Measurements from ENCODE around the gene PROC.

Gene PROC

DNA sequence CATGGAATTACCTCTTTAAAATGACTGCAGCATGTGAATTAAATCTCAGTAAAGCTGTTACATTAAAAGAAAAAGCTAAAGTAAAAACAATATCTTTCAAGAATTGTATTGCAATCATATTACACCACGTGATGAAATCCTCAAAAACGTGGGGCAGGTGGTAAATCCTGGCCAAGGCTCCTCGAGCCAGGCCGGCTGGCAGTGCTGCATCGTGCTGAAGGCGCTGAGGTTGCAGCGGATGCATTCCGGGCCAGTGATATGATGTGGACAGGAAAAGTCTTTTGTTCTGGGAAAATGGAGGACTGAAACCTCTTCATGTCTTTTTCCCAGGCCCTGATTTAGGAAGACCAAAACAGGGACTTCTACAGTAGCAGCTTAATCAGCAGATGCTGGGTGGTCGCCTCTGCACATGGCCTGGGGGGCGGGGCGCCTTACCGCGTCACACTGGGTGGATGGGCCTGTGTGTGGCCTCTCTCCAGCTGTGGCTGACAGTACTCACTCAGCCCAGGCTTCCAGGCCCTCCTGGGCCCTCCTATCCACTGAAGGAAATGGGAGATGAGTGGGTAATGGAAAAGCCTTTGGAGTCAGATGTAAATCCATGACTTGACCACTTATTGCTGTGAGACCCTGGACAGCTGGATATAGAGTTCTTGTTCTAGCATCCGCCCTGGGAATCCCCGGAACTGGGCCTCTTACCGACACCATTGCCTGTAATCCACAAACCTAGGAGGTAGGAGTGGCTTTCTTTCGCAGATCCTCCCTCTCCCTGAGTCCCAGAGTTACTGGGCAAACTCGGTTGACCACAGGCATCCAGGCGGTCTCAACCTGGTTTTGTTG lies 45.1 kb downstream of the PROC start:
- TF ChIP-seq, protein P1, sequence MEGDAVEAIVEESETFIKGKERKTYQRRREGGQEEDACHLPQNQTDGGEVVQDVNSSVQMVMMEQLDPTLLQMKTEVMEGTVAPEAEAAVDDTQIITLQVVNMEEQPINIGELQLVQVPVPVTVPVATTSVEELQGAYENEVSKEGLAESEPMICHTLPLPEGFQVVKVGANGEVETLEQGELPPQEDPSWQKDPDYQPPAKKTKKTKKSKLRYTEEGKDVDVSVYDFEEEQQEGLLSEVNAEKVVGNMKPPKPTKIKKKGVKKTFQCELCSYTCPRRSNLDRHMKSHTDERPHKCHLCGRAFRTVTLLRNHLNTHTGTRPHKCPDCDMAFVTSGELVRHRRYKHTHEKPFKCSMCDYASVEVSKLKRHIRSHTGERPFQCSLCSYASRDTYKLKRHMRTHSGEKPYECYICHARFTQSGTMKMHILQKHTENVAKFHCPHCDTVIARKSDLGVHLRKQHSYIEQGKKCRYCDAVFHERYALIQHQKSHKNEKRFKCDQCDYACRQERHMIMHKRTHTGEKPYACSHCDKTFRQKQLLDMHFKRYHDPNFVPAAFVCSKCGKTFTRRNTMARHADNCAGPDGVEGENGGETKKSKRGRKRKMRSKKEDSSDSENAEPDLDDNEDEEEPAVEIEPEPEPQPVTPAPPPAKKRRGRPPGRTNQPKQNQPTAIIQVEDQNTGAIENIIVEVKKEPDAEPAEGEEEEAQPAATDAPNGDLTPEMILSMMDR (IDR thresholded peaks at IDR 0.05; ENCODE audit: low read depth, low read length, missing control alignments), result no peak
- no peak for DNase-seq (ENCODE audit: low read depth)

DNA sequence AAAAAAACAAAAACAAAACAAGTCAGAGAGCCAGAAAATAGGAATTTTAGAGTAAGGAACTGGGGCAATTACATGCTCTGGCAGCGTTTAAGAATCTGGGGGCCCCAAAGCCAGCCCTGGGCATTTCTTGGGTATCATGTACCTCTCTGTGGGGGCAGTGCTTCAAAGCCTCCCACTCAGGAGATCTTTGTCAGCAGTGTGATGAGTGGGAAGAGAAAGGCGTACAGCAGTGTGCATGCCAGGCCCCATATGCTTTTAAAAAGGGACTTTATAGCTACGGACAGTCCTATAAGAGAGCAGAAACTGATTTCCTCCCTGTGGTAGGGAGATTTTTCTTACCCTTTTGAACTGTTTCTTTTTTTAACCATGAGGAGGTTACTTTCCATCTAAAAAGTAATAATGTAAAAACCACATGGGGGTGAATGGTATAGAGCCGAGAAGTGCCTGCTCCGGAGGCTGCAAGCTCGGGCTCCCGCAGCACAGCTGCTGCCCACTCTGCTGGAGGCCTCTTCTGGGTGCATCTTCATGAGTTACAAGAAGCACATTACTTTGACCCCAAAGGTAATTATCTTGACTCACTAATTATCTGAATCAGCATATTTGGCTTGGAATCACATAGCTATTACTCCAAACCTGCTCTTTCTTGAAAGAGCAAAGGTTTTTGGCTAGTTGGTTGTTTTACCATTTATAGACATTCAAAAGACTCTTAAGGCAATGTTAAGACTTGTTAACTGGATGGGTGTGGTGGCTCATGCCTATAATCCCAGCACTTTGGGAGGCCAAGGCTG lies 46.4 kb downstream of the PROC start:
- TF ChIP-seq, protein P1 (IDR thresholded peaks at IDR 0.05; ENCODE audit: low read depth, low read length, missing control alignments), result no peak
- DNase-seq (ENCODE audit: low read depth), result no peak
- H3K4me3 ChIP-seq (ENCODE audit: low read depth, low read length), result no peak overlapping the region

More for the DNA sequence above, 45.1 kb downstream of the PROC start:
- H3K4me3 ChIP-seq (ENCODE audit: low read depth, low read length), result no peak overlapping the region

DNA sequence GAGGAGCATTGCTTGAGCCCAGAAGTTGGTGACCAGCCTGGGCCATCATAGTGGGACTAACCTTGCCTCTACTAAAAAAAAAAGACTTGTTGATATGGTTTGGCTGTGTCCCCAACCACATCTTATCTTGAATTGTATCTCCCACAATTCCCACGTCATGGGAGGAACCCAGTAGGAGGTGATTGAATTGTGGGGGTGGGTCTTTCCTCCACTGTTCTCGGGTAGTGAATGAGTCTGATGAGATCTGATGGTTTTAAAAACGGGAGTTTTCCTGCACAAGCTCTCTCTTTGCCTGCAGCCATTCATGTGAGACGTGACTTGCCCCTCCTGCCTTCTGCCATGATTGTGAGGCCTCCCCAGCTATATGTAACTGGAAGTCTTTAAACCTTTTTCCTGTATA lies 47.0 kb downstream of the PROC start:
- DNase-seq (ENCODE audit: low read depth), result no peak
- H3K4me3 ChIP-seq (ENCODE audit: low read depth, low read length), result no peak overlapping the region
- TF ChIP-seq, protein P1 (IDR thresholded peaks at IDR 0.05; ENCODE audit: low read depth, low read length, missing control alignments), result no peak

DNA sequence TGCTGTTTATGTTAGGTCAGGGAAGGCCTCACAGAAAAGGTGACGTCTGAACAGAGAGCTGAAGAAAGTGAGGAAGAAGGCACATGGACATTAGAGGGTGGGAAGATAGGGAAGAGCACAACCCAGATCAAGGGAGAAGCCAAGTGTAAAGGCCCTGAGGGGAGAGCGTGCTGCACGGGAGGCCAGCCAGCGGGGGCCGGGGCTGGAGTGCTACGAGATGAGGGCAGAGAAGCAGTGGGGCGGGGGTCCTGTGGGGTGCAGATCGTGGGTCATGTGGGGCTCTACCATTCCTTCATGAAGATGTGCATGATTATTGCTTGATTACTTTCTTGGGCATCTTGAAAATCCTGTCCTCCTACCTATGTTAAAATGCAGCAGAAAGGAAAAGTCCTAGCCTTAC lies 50.8 kb downstream of the PROC start:
- TF ChIP-seq, protein P1 (IDR thresholded peaks at IDR 0.05; ENCODE audit: low read depth, low read length, missing control alignments), result no peak
- DNase-seq (ENCODE audit: low read depth), result no peak
- H3K4me3 ChIP-seq (ENCODE audit: low read depth, low read length), result no peak overlapping the region

DNA sequence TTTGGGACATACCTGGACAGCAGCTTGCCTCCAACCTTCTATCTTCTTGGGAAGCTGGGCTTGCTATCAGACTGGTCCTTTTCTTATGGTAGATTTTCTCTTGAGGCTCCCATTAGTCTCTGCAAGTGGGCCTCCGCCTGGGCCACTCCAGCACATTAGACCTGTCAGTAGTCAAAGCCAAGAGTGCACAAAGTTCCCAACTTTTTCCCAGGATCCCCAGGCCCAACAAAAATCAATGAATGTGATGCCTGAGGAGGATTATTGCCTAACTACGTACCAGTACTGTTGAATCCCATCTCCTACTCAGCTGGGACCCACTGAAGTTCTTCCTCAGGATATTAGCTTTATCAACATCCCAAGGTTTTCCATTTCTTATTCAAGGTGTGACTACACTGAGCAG lies 51.7 kb downstream of the PROC start:
- H3K4me3 ChIP-seq (ENCODE audit: low read depth, low read length), result no peak overlapping the region
- TF ChIP-seq, protein P1 (IDR thresholded peaks at IDR 0.05; ENCODE audit: low read depth, low read length, missing control alignments), result no peak
- DNase-seq (ENCODE audit: low read depth), result no peak

DNA sequence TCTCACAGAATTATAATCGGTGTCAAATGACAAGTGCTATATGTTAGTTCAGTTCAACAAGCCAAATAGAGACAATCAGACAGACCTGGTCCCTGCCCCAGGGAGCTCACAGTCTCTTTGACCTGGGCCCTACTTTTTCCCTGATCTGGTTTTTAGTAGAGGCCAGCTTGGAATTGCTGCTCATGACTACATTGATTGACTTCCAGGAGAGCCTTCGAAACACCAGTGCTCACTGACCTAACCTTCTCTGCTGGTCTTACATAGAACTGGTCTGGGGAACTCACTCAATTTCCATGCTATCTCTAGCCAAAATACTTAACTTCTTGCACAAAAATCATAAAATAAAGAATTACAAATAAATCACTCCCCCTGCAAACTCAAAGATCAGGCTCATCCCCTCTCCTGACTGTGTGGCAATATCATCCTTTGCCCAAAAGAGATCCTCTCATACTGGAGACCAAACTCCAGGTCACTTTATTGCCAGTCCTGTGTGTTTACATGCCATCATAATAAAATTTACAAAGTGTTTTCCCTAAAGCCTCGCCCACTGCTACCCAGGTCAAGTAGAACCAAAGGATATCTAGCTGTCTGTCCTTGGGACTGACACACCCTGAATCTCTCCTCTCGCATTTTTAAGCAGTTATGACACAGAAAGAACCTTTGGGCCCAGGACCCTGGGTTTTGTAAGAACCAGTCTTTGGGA lies 53.2 kb downstream of the PROC start:
- H3K4me3 ChIP-seq (ENCODE audit: low read depth, low read length), result no peak overlapping the region
- TF ChIP-seq, protein P1 (IDR thresholded peaks at IDR 0.05; ENCODE audit: low read depth, low read length, missing control alignments), result no peak

More for the DNA sequence above, 53.2 kb downstream of the PROC start:
- DNase-seq (ENCODE audit: low read depth), result no peak
